ENCODE measurements around the gene GGCX.
A peak's percentile ranks its signal among the peaks of the same experiment; 100 is the strongest.
"Not testable (repeated sequence)": the region's sequence is repeated elsewhere in the genome, so short reads cannot be mapped to it uniquely, and the experiment has no call there.

Gene GGCX

DNA sequence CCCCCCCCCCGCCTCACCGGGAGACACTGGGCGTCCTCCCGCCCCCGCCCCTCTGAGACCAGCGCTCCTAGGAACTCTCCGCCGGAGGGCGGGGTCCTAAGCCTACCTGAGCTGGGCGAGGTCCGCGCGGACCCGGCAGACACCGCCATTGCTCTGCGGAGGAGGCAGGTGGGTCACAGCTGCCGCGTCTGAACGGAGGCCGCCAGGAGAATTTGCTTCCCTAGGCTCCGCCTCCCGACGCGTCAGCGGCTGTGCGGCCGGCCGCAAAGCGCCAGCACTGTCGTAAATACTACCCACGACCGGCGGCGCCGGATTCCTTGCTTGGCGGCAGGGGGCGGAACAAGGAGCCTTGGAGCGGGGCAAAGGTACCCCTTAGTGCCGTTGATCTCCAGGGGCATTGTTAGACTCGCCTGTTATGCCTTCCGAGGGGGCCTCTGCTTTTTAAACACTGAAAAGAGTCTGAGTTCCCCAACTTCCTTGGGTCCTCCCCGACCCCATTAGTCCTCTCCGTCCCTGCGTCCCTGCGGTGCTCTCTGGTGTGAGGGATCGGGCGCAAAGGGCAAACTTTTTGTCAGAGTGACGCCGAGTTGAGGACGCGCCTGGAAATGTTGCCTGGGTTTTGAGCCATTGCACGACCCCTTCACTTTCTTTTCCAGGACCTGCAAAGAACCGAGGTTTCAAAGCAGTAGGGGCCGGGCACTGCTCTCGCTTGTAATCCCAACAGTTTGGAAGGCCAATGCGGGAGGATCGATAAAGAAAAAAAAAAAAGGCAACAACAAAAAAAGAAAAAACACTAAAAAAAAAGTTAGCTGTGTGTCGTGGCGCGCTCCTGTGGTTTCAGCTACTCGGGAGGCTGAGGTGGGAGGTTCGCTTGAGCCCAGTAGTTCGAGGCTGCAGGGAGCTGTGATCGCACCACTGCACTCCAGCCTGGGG is at the start of gene GGCX:
GGCX (minus strand) TSS at position 214 of the 933 bp plus-strand sequence; CDS start at position 149, 65 bp downstream.
- peak; percentile 69 for DNase-seq (ENCODE audit: low read depth, low spot score)
- H3K27ac ChIP-seq: peak within 1 kb of the TSS; percentile 48

DNA sequence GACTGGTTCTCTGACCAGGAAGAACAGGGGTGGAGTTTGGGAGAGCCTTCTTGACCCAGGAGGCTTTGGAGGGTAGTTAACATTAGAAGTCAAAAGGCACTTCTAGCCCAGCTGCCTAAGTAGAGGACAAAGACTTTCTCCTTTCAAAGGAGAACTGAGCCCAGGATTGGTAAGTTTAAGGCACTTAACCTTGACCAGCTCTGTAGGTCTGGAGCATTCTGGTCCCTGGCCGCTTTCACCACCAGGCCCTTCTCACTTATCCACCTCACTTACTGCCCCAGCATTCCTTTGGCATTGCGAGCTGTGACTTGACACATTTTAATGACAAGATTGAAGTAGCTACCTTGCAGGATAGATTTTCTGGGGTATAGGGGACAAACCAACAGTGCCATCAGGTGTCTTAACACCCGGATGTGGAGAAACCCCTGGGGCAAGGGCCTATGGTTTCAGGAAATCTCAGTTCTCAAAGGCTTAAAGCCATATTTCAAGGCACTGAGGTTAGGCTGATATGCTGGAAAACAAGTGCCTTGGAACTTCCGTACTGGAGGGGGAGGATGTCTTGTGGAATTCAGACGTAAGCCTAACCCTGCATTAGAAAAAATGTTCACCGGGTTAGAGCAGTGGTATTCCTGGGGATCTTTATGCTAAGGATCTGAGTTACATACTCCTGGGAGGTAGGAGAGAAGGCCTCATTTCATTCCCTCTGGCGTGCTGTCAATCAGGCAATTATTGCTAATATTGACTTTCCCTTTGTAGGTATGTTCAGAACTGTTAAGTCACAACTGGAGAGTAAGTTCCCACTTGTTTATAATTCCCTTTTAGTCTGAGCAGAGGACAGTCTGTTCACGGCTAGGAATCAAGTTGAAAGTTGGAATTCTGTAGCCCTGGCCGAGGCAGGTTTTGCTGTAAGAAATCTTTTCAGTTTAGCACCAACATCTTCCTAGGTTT is 46.2 kb upstream of the GGCX start:
- DNase-seq (ENCODE audit: low read depth, low spot score): no peak
- H3K27ac ChIP-seq: peak overlapping the region; percentile 15

DNA sequence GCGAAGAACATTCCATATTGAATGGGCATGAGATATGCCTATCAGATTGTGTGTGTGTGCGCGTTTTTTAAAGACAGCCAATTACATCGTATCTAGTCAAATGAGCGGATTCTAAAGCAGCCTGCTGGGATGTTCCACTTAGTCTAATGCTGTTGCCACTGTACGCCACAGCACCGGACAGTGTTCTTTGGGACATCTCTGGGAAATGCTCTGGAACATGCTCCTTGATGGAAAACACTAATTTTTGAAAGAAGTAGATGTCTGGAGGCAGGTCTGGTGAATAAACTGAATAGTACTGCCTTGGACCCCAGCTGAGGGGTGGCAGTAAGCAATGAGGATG is 44.8 kb upstream of the GGCX start:
- no peak for DNase-seq (ENCODE audit: low read depth, low spot score)
- peak overlapping the region; percentile 60 for H3K27ac ChIP-seq

DNA sequence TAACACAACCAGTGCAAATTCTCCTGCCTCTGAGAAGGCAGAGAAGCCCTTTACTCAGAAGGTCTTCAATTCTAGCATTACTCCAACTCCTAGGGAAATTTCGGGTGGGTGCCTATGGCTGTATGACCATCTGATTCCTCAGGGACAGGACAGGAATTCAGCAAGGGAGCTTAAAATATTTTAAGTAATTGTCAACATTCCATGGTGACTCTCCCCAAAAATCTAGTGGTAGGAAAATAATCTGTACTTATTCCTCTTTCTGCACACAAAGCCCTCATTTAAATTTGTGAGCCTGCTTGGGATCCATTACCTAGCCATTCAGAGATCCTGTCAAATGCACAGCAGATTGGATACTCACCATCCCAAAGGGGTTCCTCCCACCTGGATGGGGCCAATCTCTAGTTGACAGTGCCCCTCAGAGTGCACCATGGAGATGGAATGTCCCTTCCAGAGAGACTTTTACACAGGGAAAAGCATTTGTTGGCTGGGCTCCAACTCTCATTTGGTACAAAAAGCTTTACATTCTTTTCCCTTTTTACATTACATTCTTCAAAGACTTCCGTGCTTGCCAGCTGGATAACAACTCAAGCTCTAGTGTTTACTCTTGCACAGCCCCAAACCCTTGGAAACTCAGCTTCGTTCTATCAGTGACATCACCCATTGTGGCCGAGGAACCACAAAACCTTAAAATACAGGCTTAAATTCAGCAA is 44.3 kb upstream of the GGCX start:
- peak overlapping the region; percentile 60 for H3K27ac ChIP-seq
- DNase-seq (ENCODE audit: low read depth, low spot score): no peak

DNA sequence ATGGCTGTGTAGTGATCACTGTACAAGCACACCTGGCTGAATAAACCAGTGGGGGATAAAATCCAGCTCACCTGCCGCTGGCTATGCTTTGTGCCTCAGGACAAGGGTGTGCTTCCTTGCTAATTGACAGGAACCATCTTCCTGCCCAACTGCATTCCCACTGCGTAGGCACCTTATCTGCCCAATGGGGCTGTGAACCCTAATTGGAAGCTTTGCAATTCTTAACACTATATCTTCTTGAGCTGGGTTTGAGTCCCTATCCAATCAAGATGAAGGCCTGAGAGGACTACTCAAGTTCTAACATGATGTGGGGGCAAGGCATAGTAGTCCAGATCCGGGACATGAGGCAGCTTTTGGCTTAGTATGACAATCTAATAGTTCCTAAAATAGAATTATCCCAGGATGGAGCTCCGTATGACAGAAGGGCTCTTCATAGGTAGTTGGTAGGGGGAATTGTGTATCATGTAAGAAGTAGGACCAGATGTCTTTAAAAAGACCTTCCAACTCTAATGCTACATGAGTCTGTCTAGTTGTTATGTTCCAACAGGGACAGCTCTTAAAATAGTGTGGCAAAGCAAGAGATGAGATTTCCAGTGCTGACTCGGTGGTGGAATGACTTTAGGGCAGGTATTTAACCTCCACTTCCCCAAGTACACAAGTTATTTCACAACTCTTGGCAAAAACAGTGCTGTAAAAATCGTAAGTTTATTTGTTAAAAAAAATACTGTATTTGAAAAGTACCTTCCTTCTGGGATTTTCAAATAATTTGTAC is 43.5 kb upstream of the GGCX start:
- H3K27ac ChIP-seq: peak overlapping the region; percentile 60
- no peak for DNase-seq (ENCODE audit: low read depth, low spot score)

DNA sequence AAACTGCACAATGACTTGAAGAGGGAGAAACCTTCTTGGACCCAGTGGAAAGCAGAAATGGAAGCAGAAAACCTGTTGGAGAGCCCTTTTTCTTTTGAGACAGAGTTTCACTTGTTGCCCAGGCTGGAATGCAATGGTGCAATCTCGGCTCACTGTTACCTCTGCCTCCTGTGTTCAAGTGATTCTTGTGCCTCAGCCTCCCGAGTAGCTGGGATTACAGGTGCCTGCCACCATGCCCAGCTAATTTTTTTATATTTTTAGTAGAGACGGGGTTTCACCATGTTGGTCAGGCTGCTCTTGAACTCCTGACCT is 42.8 kb upstream of the GGCX start:
- H3K27ac ChIP-seq: peak overlapping the region; percentile 60
- not testable (repeated sequence) for DNase-seq (ENCODE audit: low read depth, low spot score)

DNA sequence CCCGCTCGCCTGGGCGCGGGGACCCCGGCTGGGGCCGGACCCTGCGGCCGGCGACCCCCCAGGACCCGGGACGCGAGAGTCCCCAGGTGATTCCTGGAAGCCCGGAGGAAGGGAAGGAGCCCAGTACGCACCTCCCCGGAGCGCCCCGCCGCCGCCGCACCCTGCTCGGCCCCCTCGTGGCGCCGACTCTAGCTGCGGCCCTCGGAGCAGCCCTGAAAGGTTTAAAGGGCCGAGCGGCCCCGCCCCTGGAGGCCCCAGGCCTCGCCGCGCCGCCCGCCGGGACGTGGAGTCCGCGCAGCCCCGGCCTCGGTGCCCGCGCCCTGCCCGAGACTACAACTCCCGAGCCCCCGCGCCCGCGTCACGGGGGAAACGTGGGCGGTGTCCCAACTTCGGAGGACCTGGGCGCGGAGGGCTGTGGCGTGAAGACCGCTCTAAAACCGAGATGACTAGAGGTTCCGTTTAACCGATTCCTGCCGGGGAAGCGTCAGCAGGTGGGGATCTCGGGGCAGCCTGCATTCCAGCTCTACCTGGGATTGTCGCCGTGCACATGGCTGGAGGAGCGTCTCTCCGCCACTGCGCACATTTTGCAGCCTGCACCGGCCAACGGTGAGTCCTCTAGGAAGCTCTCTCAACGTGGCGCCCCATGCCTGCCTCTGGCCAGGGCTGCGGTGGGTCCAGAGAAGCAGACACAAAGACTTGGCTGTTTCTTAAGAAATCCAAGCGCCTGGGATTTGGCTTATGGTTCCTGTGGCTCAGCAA is 41.4 kb upstream of the GGCX start, which contains the start of gene TMEM150A:
TMEM150A (minus strand) TSS at position 223 of the 759 bp plus-strand sequence. CDS start 750 bp downstream, outside the sequence.
- no peak for DNase-seq (ENCODE audit: low read depth, low spot score)

DNA sequence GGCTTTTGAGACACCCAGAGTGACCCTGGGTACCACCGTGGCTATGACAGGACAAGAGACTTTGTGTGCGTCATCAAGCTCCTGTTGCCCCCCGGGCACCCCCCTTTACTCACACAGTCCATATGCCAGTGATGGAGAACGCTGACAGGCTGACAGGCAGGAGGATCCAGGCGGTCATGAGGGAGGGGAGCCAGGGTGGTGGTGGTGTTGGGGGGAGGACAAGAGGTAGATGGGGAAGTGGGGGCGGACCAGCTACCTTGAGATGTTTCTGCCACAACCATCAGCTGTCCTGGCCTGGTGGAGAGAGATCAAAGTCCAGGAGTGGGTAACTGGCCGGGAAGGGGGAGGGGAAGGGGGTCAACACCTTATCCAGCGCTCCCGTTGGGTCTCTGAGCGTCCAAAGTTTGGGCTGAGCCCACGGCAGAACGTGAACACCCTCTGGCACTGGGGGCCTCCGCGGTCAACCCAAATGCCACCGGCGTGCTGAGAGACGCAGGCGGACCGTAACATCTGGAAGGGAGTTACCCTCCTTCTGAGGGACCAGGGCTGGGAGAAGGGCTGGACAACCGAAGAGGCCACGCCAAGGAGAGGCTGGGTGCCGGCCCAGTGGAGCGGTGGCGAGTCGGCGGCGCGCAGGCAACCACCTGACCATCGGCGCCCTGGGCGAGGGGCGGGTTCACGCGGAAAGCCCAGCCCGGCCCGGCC is 40.6 kb upstream of the GGCX start:
- peak overlapping the region; percentile 60 for H3K27ac ChIP-seq
- DNase-seq (ENCODE audit: low read depth, low spot score): no peak

More for the DNA sequence above, 41.4 kb upstream of the GGCX start, which contains the start of gene TMEM150A:
- H3K27ac ChIP-seq: peak within 1 kb of the TSS; percentile 60

DNA sequence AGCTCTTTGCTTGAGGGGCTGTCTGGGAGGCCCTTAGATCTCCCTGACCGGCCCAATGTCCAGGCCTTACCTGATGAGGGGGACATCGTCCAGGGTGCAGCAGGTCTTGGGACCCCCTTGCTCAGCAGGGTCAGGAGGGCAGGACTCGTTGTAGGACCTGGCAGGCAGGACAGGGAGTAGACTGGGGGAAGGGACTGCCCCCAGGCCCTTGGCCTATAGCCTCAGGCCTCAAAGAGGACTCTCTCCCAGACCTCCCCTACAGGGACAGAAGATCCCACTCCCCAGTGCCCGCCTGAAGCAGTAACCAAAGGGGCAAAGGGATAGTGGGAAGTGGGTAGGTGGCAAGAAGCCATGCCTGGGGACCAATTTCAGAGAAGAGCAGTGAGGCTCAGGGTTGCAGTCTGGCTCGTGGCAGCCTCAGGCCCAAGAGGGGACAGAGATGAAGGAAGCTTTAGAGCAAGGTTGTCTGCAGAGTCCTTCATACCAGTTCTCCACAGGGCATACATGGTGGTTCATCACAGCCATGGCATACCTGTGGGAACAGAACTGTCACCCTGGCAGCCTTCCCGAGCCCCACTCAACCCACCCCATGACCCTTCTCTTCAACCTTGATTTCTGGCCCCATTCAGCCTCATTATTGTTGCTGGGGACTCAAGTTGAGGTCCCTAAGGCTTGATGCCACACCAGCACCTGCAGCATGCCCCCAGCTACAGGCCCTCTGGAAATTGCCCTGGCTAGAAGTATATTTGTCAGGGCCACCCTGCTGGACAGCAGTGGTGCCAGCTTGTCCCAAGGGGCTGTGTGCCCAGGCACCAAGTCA is 39.9 kb upstream of the GGCX start:
- DNase-seq (ENCODE audit: low read depth, low spot score): no peak
- no peak overlapping the region for H3K27ac ChIP-seq

DNA sequence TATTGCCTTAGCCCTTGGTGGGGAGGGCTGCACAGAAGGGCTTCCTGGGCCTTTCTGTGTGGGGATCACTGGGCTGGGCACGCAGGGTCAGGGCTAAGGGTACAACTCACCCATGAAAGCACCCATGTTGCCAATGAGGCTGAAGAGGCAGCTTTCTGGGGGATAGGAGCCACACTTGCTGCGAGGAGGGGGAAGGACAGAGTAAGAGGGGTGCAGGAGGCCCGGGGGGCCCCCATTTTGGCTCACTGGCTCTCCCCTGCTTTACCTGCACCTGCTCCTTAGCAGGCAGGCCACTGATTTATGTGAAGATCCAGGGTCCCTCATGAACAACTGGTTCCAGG is 38.9 kb upstream of the GGCX start:
- no peak overlapping the region for H3K27ac ChIP-seq
- no peak for DNase-seq (ENCODE audit: low read depth, low spot score)

DNA sequence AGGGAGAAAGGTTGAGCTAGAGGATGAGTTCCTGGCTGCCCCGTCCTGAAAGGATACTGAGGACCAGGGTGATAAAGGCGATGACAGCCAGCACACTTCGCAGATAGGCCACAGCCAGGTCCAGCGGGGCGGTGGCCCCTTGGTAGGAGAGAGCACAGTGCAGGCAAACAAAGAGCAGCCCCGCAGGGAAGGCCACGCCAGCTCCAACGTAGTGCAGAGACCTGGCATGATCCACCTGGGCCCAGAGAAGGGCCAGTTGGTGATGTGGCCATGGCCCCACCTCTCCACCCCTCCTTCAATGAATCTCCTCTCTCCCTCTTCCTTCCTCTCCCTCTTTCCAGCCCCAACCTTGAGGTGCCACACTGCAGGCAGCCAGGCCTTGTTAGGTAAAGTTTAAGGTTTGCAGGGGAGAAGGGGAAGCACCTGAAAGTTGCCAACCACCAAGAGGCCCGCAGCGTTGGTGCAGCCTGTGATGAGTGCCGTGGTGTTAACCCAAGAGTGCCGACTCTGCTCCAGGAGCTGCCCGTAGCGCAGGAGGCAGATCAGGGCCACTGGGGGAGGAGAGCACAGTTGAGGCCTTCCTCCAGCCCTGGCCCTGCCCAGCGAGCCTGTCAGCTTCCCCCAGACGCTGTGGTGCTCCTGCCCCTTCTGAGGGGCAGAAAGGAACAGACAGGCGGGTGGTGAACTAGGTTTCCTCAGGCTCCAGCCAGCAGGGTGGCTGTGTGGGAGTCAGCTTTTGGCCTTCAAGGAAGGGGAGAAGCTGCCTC is 38.4 kb upstream of the GGCX start:
- no peak overlapping the region for H3K27ac ChIP-seq
- no peak for DNase-seq (ENCODE audit: low read depth, low spot score)

DNA sequence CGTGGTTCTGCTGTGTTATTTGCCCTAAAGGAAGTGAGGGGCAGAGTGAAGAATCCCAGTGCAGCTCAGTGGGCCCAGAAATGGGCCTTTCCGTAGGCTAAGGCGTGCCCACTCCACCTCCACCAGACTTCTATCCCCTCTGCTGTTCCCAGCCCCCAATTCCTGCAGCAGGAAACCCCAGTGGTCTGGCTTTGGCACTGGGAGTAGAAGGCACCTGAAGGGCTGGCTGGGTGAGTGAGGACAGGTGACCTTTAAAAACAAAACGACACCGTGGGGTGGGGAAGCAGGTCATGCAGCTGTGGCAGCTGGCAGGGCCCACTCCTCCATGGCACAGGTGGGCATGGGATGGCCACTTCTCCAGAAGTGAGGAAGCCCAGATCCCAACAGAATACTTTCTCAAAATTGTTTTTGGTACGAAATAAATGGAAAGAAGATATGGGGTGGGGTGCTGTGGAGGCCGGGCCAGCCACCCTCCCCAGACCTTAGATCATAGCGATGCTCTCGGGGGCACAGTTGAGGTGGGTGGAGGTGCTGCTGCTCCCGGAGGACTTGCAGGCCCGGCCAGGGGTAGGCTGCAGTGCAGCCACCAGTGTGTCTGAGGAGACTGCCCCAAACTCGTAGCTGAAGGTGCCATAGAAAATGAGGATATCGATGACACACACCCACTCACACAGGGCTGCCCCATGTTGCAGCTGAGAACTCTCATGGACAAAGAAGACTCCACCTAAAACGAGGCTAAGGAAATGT is 37.5 kb upstream of the GGCX start:
- no peak overlapping the region for H3K27ac ChIP-seq
- no peak for DNase-seq (ENCODE audit: low read depth, low spot score)

DNA sequence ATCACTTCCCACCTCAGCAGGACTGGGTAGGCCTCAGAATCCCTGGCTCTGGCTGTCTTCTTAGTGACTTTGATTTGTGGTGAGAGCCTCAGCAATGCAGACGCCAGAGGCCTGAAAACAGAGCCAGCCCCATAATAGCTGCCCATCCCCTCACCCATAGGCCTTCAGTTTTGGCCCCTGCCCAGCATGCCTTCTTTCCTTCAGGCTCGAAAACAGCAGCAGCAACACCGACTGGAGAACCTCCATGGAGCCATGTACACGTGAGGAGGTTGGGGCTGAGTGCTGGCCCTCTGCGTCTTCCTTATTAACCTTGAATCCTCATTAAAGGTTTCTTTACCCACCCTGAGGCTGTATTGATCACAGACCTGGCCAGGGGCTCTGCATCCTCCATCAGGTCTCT is 35.9 kb upstream of the GGCX start:
- no peak overlapping the region for H3K27ac ChIP-seq
- no peak for DNase-seq (ENCODE audit: low read depth, low spot score)

DNA sequence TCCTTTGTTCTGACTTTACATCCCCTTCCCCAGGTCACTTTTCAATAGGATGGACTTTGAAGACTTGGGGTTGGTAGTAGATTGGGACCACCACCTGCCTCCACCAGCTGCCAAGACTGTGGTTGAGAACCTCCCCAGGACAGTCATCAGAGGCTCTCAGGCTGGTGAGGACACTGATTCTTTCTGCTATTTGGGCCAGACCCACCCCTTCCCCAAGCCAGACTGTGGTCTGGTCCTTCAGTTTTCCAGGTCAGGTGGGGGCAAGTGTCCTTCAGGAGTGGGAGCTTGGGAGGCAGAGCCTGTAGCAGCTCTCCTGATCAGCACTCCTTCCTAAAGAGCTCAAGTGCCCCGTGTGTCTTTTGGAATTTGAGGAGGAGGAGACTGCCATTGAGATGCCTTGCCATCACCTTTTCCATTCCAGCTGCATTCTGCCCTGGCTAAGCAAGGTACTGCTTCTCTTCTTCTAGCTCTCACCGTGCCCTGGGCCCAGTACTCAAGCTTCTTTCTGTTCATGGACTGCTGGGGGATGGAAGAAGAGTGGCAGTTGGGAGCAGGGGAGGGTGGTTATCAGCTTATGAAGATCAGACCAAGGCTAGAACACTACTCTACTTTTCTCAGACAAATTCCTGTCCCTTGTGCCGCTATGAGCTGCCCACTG is 35.3 kb upstream of the GGCX start:
- no peak for DNase-seq (ENCODE audit: low read depth, low spot score)
- no peak overlapping the region for H3K27ac ChIP-seq

DNA sequence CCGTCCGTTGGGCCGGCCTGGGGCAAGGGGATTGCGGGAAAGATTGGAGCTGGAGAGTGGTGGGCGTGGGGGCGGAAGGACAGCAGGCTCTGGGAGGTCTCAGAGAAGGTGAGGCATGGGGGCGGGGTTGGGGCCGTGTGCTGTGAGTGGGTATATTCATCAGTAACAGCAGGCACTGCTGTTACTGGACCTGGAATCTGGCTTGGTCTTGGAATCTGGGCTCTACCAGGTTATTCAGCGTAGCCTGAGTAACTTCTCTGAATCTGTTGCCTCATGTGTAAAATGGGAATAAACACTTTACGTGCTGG is 34.7 kb upstream of the GGCX start:
- no peak for DNase-seq (ENCODE audit: low read depth, low spot score)
- H3K27ac ChIP-seq: peak overlapping the region; percentile 82

Data from epithelial cell of prostate (primary cell).